ENCODE data around the gene SLCO1C1. TPM values are rescaled to one million over a fixed set of nuclear protein-coding genes. Genes with fewer than 3 reads are reported as not detected.

The SLCO1C1 gene
- polyA plus RNA-seq, 1 of the 3 experiments (the other 2 are of a cell fraction) = 0.02 TPM

DNA sequence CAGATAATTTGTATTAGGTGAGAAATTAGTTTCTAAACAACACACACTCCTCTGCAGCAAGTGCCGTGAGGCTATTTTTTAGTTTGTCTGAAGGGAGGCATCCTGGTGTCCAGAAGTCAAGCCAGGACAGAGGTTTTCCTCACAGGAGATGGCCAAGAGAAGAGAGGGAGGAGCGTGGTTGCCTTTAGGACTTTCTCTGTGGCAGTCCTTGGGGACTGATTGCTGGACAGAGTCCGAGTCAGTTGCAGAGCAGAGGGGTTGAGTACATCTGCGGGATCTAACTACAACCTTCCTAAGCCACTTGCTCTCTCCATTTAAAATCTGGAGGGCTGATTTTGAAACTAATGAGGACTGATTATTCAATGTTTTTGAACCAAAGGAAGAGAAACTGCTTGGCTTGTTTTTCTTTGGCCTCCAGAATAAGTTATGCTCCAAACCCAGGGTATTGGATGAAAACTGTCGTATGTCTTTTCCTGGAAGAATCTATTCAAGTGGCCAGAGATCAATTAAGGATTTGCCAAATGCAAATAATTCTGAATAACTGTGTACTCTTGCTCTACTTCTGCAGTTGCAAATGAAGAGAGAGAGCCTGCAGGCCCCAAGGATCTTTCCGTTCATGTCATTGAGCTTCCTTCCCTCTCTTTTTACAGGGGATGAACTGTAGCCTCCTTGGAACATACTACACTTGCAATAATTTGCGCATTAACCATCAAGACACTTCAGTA lies 1.2 kb downstream of the SLCO1C1 start:
- Histone ChIP-seq H3K9ac (no peak overlapping the region), H3K9me2 (no peaks in the 10 kb centered on the region), H3K4me3 (ENCODE audit: low read depth in 2 of 2, low read length in 1 of 2) (no peak overlapping the region), H3K4me1 (ENCODE audit: control insufficient read depth in 1 of 2, insufficient read depth in 2 of 2, low read depth in 1 of 2, low read length in 1 of 2) (no peaks in the 10 kb centered on the region), H2AFZ (ENCODE audit: low read depth) (no peak overlapping the region), H3K36me3 (replicated peaks in 1 of 2; ENCODE audit: control insufficient read depth in 1 of 2, insufficient read depth in 2 of 2, low read length in 1 of 2) (no peaks in the 10 kb centered on the region), H3K4me2 (no peak overlapping the region), H3K9me3 (no peaks in the 10 kb centered on the region), H3K79me2 (ENCODE audit: insufficient read depth) (no peaks in the 10 kb centered on the region; the same call in 1 of the 2 replicates), H3F3A (replicated peaks; ENCODE audit: insufficient read depth) (no peaks in the 10 kb centered on the region), H4K20me1 (ENCODE audit: insufficient read depth) (no peaks in the 10 kb centered on the region), H3K27me3 (ENCODE audit: insufficient read depth) (no peaks in the 10 kb centered on the region), H3K27ac (ENCODE audit: low read depth in 2 of 2, low read length in 1 of 2) (no peak overlapping the region)
- ChIA-PET POLR2A (no interaction called here), CTCF (no interaction called here)
- WGBS (ENCODE audit: low lambda C conversion rate) = 70% methylated on average over 7 of the region's 7 CpGs
- no peak for DNase-seq
- TF ChIP-seq, protein P1, sequence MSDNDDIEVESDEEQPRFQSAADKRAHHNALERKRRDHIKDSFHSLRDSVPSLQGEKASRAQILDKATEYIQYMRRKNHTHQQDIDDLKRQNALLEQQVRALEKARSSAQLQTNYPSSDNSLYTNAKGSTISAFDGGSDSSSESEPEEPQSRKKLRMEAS (IDR thresholded peaks at IDR 0.05; ENCODE audit: low read depth) = no peak
- TF ChIP-seq RXRA (IDR thresholded peaks at IDR 0.05; ENCODE audit: borderline replicate concordance, low read depth) (no peak), GABPA (IDR thresholded peaks at IDR 0.05; ENCODE audit: low read depth) (no peak), YY1 (IDR thresholded peaks at IDR 0.05; ENCODE audit: low read depth) (no peak), EZH2phosphoT487 (IDR thresholded peaks at IDR 0.05; ENCODE audit: borderline replicate concordance, low read depth) (no peak), SIN3A (IDR thresholded peaks at IDR 0.05; ENCODE audit: borderline replicate concordance, low read depth, low read length) (no peak), TEAD4 (IDR thresholded peaks at IDR 0.05; ENCODE audit: borderline replicate concordance, insufficient read depth) (no peak), CHD2 (IDR thresholded peaks at IDR 0.05; ENCODE audit: low read length, partially characterized antibody) (no peak)
- TF ChIP-seq, protein P2, sequence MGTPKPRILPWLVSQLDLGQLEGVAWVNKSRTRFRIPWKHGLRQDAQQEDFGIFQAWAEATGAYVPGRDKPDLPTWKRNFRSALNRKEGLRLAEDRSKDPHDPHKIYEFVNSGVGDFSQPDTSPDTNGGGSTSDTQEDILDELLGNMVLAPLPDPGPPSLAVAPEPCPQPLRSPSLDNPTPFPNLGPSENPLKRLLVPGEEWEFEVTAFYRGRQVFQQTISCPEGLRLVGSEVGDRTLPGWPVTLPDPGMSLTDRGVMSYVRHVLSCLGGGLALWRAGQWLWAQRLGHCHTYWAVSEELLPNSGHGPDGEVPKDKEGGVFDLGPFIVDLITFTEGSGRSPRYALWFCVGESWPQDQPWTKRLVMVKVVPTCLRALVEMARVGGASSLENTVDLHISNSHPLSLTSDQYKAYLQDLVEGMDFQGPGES (IDR thresholded peaks at IDR 0.05; ENCODE audit: low read depth, low read length) = no peak
- TF ChIP-seq, protein P3, sequence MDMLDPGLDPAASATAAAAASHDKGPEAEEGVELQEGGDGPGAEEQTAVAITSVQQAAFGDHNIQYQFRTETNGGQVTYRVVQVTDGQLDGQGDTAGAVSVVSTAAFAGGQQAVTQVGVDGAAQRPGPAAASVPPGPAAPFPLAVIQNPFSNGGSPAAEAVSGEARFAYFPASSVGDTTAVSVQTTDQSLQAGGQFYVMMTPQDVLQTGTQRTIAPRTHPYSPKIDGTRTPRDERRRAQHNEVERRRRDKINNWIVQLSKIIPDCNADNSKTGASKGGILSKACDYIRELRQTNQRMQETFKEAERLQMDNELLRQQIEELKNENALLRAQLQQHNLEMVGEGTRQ (IDR thresholded peaks at IDR 0.05; ENCODE audit: borderline replicate concordance, low read depth, low read length) = no peak

DNA sequence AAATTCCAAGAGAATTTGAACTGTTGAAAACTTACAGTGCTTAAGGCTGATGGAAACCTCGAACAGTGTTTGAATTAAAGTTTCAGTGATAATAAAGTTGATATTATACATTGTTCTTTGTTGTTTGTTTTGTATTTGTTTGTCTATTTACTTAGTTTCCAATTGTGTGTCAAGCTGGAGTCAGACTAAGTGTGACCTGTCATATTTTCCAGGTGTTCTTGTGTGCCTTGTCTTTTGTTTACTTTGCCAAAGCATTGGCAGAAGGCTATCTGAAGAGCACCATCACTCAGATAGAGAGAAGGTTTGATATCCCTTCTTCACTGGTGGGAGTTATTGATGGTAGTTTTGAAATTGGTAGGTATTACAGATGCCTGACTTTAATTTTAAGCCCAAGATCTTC lies 6.0 kb downstream of the SLCO1C1 start:
- no peaks in the 10 kb centered on the region for H3K9me2 ChIP-seq
- H3K79me2 ChIP-seq (ENCODE audit: insufficient read depth) = no peaks in the 10 kb centered on the region
- H4K20me1 ChIP-seq (ENCODE audit: insufficient read depth) = no peaks in the 10 kb centered on the region
- H3K9ac ChIP-seq = no peak overlapping the region
- no peak overlapping the region for H3K27ac ChIP-seq (ENCODE audit: low read depth in 2 of 2, low read length in 1 of 2)
- POLR2A ChIA-PET = no interaction called here
- no peak for TF ChIP-seq GATA2 (CRISPR knock-in tag; IDR thresholded peaks at IDR 0.05)
- no peak for TF ChIP-seq NFIC (IDR thresholded peaks at IDR 0.05; ENCODE audit: borderline replicate concordance)
- TF ChIP-seq RAD21 (IDR thresholded peaks at IDR 0.05; ENCODE audit: low read length) = no peak
- TF ChIP-seq, protein P4, sequence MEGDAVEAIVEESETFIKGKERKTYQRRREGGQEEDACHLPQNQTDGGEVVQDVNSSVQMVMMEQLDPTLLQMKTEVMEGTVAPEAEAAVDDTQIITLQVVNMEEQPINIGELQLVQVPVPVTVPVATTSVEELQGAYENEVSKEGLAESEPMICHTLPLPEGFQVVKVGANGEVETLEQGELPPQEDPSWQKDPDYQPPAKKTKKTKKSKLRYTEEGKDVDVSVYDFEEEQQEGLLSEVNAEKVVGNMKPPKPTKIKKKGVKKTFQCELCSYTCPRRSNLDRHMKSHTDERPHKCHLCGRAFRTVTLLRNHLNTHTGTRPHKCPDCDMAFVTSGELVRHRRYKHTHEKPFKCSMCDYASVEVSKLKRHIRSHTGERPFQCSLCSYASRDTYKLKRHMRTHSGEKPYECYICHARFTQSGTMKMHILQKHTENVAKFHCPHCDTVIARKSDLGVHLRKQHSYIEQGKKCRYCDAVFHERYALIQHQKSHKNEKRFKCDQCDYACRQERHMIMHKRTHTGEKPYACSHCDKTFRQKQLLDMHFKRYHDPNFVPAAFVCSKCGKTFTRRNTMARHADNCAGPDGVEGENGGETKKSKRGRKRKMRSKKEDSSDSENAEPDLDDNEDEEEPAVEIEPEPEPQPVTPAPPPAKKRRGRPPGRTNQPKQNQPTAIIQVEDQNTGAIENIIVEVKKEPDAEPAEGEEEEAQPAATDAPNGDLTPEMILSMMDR (IDR thresholded peaks at IDR 0.05) = no peak
- TF ChIP-seq, protein P3 (IDR thresholded peaks at IDR 0.05; ENCODE audit: borderline replicate concordance, low read depth, low read length) = no peak
- no peak for TF ChIP-seq GABPA (IDR thresholded peaks at IDR 0.05; ENCODE audit: low read depth)
- TF ChIP-seq MXI1 (IDR thresholded peaks at IDR 0.05; ENCODE audit: low read depth, low read length) = no peak
- no peak for TF ChIP-seq RXRA (IDR thresholded peaks at IDR 0.05; ENCODE audit: borderline replicate concordance, low read depth)
- TF ChIP-seq, protein P5, sequence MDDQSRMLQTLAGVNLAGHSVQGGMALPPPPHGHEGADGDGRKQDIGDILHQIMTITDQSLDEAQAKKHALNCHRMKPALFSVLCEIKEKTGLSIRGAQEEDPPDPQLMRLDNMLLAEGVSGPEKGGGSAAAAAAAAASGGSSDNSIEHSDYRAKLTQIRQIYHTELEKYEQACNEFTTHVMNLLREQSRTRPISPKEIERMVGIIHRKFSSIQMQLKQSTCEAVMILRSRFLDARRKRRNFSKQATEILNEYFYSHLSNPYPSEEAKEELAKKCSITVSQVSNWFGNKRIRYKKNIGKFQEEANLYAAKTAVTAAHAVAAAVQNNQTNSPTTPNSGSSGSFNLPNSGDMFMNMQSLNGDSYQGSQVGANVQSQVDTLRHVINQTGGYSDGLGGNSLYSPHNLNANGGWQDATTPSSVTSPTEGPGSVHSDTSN (IDR thresholded peaks at IDR 0.05) = no peak
- no peak for TF ChIP-seq JUND (IDR thresholded peaks at IDR 0.05)
- no peak overlapping the region for H3K4me3 ChIP-seq (ENCODE audit: low read depth in 2 of 2, low read length in 1 of 2)
- H2AFZ ChIP-seq (ENCODE audit: low read depth) = no peak overlapping the region
- H3F3A ChIP-seq (replicated peaks; ENCODE audit: insufficient read depth) = no peaks in the 10 kb centered on the region
- 12% methylated on average over 1 of the region's 1 CpG for WGBS (ENCODE audit: low lambda C conversion rate)
- DNase-seq = no peak
- H3K27me3 ChIP-seq (ENCODE audit: insufficient read depth) = no peaks in the 10 kb centered on the region
- no peak overlapping the region for H3K4me2 ChIP-seq
- H3K36me3 ChIP-seq (replicated peaks in 1 of 2; ENCODE audit: control insufficient read depth in 1 of 2, insufficient read depth in 2 of 2, low read length in 1 of 2) = no peaks in the 10 kb centered on the region
- H3K9me3 ChIP-seq = no peaks in the 10 kb centered on the region
- CTCF ChIA-PET = no interaction called here
- no peaks in the 10 kb centered on the region for H3K4me1 ChIP-seq (ENCODE audit: control insufficient read depth in 1 of 2, insufficient read depth in 2 of 2, low read depth in 1 of 2, low read length in 1 of 2)
